HepG2 (cell line): ENCODE results near the gene RER1.

Source experiments
- CBX5 ChIP-seq: sonication (generic); formaldehyde crosslinking; IDR thresholded peaks from 2 replicates; pipeline ENCODE4 v1.4.0; 2020; ENCODE audit warnings: missing genetic modification reagents, borderline replicate concordance
- CENPX ChIP-seq: sonication (generic); formaldehyde crosslinking; IDR thresholded peaks from 2 replicates; pipeline ENCODE4 v1.9.0; 2021; ENCODE audit warnings: mild to moderate bottlenecking, missing genetic modification reagents, moderate library complexity
- CTCF ChIP-seq: sonication (generic); formaldehyde crosslinking; IDR thresholded peaks from 2 replicates; pipeline ENCODE4 v1.5.0; 2020; ENCODE audit warnings: mild to moderate bottlenecking, missing genetic modification reagents, moderate library complexity
- FOXM1 ChIP-seq: sonication (generic); formaldehyde crosslinking; IDR thresholded peaks from 2 replicates; pipeline ENCODE4 v1.5.0; 2020; ENCODE audit warnings: missing genetic modification reagents
- MYNN ChIP-seq: sonication (generic); formaldehyde crosslinking; IDR thresholded peaks from 2 replicates; pipeline ENCODE4 v1.4.0; 2020; ENCODE audit warnings: mild to moderate bottlenecking, low read depth, missing genetic modification reagents
- NFYB ChIP-seq: sonication (generic); formaldehyde crosslinking; IDR thresholded peaks from 2 replicates; pipeline ENCODE4 v1.4.0; 2020; ENCODE audit warnings: missing genetic modification reagents
- POLR2AphosphoS5 ChIP-seq: IDR thresholded peaks from 2 replicates; pipeline ENCODE4 v1.6.1; 2012; ENCODE audit warnings: low read depth, low read length
- ZNF205 ChIP-seq: IDR thresholded peaks from 2 replicates; pipeline ENCODE4 v1.6.1; 2018; ENCODE audit warnings: missing biosample characterization, missing genetic modification reagents

GRCh38 chr1:2388004-2388913 is 3.4 kb upstream of the RER1 start:
- no peak for TF ChIP-seq CTCF
- TF ChIP-seq POLR2AphosphoS5 = no peak
- TF ChIP-seq NFYB (CRISPR knock-in tag) = no peak
- no peak for TF ChIP-seq MYNN
- TF ChIP-seq CENPX (CRISPR knock-in tag) = no peak
- no peak for TF ChIP-seq FOXM1 (CRISPR knock-in tag)
- no peak for TF ChIP-seq ZNF205 (CRISPR knock-in tag)
- no peak for TF ChIP-seq CBX5 (CRISPR knock-in tag)
